ENCODE results near the gene DAP.

GRCh38 chr5:10652151-10652550 is 108.9 kb downstream of the DAP start:
- no peak for TF ChIP-seq EZH2 (IDR thresholded peaks at IDR 0.05)
- TF ChIP-seq POLR2AphosphoS5 (IDR thresholded peaks at IDR 0.05; ENCODE audit: borderline replicate concordance, low read depth, low read length): no peak
